ENCODE results near the gene FBN2.

Gene FBN2

DNA sequence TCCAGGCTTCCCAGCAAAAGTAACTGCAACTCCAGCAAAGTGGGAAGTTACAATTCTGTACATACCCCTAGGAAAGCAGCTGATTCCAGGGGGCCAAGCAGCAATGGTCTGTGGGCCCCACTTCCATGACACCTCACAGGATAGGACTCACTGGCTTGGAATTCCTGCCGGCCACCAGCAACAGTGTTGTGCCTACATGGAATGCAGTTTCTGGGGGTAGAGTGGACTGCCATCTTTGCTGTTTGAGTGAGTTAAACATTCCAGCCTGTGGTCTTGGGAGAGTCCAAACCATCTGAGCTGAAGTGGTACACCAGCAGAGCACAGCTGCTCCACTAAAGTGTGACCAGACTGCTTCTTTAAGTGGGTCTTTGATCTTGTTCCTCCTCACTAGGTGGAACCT is 13.4 kb upstream of the FBN2 start:
- no peaks in the 10 kb centered on the region for H3K36me3 ChIP-seq (ENCODE audit: insufficient read depth, low read length)

DNA sequence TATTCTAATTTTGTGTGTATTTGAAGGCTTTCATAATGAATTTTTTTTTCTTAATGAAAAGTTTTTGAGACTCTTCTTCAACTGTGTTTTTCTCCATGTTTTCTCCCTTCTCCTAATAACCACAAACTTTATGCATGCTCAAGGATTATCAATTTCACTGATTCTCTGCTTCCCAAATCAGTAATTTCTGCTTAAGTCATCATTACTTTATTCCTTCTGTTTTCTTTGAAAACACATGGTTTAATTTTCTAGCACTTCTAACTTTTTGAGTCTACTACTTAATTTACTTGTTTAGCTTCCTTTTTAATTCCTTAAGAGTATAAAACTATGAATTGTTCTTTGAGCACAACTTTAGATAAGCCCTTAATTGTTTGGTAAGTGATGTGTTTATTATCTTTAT is 11.5 kb upstream of the FBN2 start:
- no peak overlapping the region for H3K27ac ChIP-seq (ENCODE audit: low read depth, low read length)
- no peaks in the 10 kb centered on the region for H3K4me1 ChIP-seq (ENCODE audit: insufficient read depth, low read length)
- no peak overlapping the region for H3K4me3 ChIP-seq (ENCODE audit: low read depth in 1 of 2, low read length in 2 of 2)
- no peaks in the 10 kb centered on the region for H3K36me3 ChIP-seq (ENCODE audit: insufficient read depth, low read length)
- H3K9ac ChIP-seq (ENCODE audit: low read length), result no peak overlapping the region
- H3K9me3 ChIP-seq (ENCODE audit: low read length), result peaks cover 4% of the 10 kb centered on the region
- H3K27me3 ChIP-seq (ENCODE audit: control insufficient read depth in 1 of 2, insufficient read depth in 2 of 2, low read length in 2 of 2), result no peaks in the 10 kb centered on the region

More for the DNA sequence above, 13.4 kb upstream of the FBN2 start:
- Histone ChIP-seq H3K4me3 (ENCODE audit: low read depth in 1 of 2, low read length in 2 of 2) (no peak overlapping the region), H3K27ac (ENCODE audit: low read depth, low read length) (no peak overlapping the region), H3K4me1 (ENCODE audit: insufficient read depth, low read length) (no peaks in the 10 kb centered on the region), H3K9ac (ENCODE audit: low read length) (no peak overlapping the region), H3K9me3 (ENCODE audit: low read length) (peaks cover 4% of the 10 kb centered on the region), H3K27me3 (ENCODE audit: control insufficient read depth in 1 of 2, insufficient read depth in 2 of 2, low read length in 2 of 2) (no peaks in the 10 kb centered on the region)

DNA sequence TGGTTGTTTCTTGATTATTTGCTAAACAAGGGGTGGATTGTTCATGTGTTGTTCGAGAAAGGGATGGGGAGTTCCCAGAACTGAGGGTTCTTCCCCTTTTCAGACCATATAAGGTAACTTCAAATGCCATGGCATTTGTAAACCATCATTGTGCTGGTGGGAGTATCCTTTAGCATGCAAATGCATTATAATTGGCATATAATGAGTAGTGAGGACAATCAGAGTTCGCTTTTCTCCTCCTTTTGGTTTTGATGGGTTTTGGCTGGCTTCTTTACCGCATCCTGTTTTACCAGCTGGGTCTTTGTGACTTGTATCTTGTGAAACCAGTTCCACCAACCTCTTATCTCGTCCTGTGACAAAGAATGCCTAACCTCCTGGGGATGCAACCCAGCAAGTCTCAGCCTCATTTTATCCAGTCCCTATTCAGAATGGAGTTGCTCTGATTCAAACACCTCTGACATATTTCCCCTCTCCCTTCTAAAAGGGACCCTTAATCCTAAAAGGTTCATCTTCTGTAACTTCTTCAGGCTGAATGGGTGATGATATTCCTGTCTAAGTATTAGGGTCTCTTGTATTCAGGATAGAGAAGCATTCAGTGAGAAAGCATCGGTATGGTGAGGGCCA is 8.7 kb upstream of the FBN2 start:
- no peaks in the 10 kb centered on the region for H3K36me3 ChIP-seq (ENCODE audit: insufficient read depth, low read length)
- no peaks in the 10 kb centered on the region for H3K9me3 ChIP-seq (ENCODE audit: low read length)
- H3K27me3 ChIP-seq (ENCODE audit: control insufficient read depth in 1 of 2, insufficient read depth in 2 of 2, low read length in 2 of 2), result no peaks in the 10 kb centered on the region

DNA sequence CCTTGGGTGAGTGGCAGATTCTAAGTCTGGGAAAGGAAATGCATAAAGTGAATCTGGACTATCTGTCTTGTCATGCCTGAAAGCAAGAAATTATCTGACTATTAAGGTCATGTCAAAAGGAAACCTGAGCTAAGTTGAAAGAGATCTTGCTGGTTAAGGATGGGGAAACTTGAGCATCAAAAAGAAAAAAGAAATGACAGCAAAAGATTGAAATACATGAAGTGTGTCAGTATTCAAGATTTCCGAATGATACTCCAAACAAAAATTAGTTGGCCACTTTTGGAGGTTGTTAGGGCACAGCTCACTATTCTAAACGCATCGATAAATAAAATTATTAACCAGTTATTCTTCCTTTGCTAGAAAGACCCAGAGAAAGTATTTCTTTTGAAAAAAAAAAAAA is 3.3 kb upstream of the FBN2 start:
- Histone ChIP-seq H3K27me3 (ENCODE audit: control insufficient read depth in 1 of 2, insufficient read depth in 2 of 2, low read length in 2 of 2) (peaks cover 7 to 21% of the 10 kb centered on the region in 2 donors), H3K36me3 (ENCODE audit: insufficient read depth, low read length) (no peaks in the 10 kb centered on the region)

More for the DNA sequence above, 8.7 kb upstream of the FBN2 start:
- Histone ChIP-seq H3K4me1 (ENCODE audit: insufficient read depth, low read length) (no peaks in the 10 kb centered on the region), H3K4me3 (ENCODE audit: low read depth in 1 of 2, low read length in 2 of 2) (no peak overlapping the region), H3K27ac (ENCODE audit: low read depth, low read length) (no peak overlapping the region), H3K9ac (ENCODE audit: low read length) (no peak overlapping the region)

DNA sequence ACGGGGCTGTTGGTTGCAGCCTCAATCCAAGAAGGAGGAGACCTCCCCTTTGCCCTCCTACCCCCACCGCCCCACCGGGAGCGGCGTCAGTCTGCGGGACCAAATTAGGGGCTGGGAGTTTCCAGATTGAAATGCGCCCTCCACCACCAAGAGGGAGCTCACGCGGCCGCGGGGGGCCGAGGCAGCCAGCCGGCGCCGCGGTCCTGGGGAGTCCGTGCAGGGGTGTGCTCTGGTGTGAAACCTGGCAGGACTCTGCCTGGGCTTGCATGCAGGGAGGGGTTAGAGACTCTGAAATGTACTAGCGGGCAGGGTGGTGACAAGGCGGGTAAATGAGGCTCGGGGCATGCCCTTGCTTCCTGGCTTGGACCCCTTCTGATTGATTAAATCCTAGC is 989 bp upstream of the FBN2 start:
- Histone ChIP-seq H3K27ac (ENCODE audit: low read depth, low read length) (peak overlapping the region; percentile 68), H3K4me3 (ENCODE audit: low read depth in 1 of 2, low read length in 2 of 2) (peak overlapping the region; percentile 58 to 69), H3K9ac (ENCODE audit: low read length) (no peak overlapping the region), H3K27me3 (ENCODE audit: control insufficient read depth in 1 of 2, insufficient read depth in 2 of 2, low read length in 2 of 2) (peaks cover 20 to 26% of the 10 kb centered on the region in 2 donors), H3K9me3 (ENCODE audit: low read length) (no peaks in the 10 kb centered on the region), H3K4me1 (ENCODE audit: insufficient read depth, low read length) (peaks cover 9% of the 10 kb centered on the region), H3K36me3 (ENCODE audit: insufficient read depth, low read length) (no peaks in the 10 kb centered on the region)

More for the DNA sequence above, 3.3 kb upstream of the FBN2 start:
- no peak overlapping the region for H3K27ac ChIP-seq (ENCODE audit: low read depth, low read length)
- no peak overlapping the region for H3K9ac ChIP-seq (ENCODE audit: low read length)
- H3K4me1 ChIP-seq (ENCODE audit: insufficient read depth, low read length), result peaks cover 9% of the 10 kb centered on the region
- no peak overlapping the region for H3K4me3 ChIP-seq (ENCODE audit: low read depth in 1 of 2, low read length in 2 of 2)
- H3K9me3 ChIP-seq (ENCODE audit: low read length), result no peaks in the 10 kb centered on the region

DNA sequence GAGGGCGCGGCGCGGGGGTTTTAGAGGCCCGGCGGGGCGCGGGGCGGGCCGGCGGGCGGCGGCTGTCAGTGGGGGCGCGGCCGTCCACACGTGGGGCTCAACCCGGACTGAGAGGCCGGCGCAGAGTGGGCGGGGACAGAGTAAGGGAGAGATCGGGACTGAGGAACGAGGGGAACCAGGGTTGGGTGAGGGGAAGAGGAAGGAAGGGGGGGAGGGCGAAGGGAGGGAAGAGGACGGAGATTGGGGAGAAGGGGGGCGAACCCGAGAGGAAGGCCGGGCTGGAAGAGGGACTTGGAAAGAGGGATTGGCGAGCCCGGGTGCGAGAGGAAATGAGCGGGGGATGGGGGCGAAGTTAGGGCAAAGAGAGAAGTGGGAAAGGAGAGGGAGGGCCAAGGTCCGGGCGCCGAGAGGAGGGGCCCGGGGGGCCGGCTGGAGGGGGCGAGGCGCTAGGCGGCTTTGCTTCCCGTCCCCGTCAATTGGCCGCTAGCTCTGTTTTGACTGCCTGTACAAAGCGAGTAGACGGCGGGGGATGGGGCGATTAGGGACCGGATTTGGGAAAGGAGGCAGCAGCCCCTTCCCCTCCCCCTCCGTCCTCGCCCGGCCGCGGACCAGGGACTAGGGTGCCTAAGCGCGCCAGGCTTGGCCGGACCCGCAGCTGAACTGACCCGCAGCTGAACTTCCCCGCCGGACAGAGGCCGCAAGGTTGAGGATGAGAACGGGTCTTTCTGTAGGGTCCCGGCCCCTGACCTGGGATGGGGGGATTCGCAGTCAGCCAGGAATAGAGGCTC is 399 bp upstream of the FBN2 start:
- Histone ChIP-seq H3K9me3 (ENCODE audit: low read length) (no peaks in the 10 kb centered on the region), H3K27ac (ENCODE audit: low read depth, low read length) (peak overlapping the region; percentile 68), H3K9ac (ENCODE audit: low read length) (no peak overlapping the region), H3K4me1 (ENCODE audit: insufficient read depth, low read length) (peaks cover 9% of the 10 kb centered on the region), H3K4me3 (ENCODE audit: low read depth in 1 of 2, low read length in 2 of 2) (peak overlapping the region; percentile 58 to 69), H3K36me3 (ENCODE audit: insufficient read depth, low read length) (no peaks in the 10 kb centered on the region), H3K27me3 (ENCODE audit: control insufficient read depth in 1 of 2, insufficient read depth in 2 of 2, low read length in 2 of 2) (peaks cover 20 to 26% of the 10 kb centered on the region in 2 donors)

DNA sequence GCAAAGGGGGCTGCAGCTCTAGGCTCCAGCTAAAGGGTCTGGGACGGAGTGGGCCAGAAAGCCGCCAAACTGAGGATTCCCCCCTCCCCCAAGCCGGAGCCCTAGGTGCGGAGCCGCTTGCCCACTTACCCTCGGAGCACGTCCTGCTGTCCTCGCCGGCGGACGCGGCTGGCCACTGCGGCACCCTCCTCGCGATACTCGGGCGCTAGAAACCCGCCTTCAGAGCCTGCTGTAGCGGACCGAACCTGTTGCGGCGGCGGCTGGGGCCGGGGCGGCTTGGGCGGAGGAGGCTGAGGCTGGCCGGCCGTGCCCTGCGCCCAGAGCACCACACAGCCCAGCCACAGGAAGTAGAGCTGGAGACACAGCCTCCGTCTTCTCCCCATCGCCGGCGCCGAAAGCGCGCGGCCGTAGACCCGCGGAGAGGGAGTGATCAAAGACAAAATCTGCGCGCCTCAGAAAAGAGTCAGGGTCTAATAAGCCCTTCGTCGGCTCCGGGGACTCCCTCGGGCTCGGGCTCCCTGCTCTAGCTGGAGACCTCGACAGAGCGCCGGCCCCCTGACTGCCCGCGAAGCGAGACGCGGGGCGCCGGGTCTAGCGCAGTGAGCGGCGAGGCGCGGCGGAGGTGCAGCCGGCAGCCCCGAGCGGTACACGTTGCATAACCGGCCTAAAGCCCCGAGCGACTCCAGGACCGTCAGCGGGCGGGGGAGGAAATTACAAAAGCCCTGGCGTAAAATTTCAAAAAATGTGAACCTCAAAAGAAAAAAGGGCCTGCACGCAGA is 635 bp downstream of the FBN2 start:
- no peak overlapping the region for H3K9ac ChIP-seq (ENCODE audit: low read length)
- H3K9me3 ChIP-seq (ENCODE audit: low read length), result no peaks in the 10 kb centered on the region
- peak overlapping the region; percentile 67 for H3K27ac ChIP-seq (ENCODE audit: low read depth, low read length)
- H3K27me3 ChIP-seq (ENCODE audit: control insufficient read depth in 1 of 2, insufficient read depth in 2 of 2, low read length in 2 of 2), result peaks cover 23 to 26% of the 10 kb centered on the region in 2 donors
- H3K4me1 ChIP-seq (ENCODE audit: insufficient read depth, low read length), result peaks cover 9% of the 10 kb centered on the region
- H3K36me3 ChIP-seq (ENCODE audit: insufficient read depth, low read length), result no peaks in the 10 kb centered on the region
- H3K4me3 ChIP-seq (ENCODE audit: low read depth in 1 of 2, low read length in 2 of 2), result peak overlapping the region; percentile 58 to 69

DNA sequence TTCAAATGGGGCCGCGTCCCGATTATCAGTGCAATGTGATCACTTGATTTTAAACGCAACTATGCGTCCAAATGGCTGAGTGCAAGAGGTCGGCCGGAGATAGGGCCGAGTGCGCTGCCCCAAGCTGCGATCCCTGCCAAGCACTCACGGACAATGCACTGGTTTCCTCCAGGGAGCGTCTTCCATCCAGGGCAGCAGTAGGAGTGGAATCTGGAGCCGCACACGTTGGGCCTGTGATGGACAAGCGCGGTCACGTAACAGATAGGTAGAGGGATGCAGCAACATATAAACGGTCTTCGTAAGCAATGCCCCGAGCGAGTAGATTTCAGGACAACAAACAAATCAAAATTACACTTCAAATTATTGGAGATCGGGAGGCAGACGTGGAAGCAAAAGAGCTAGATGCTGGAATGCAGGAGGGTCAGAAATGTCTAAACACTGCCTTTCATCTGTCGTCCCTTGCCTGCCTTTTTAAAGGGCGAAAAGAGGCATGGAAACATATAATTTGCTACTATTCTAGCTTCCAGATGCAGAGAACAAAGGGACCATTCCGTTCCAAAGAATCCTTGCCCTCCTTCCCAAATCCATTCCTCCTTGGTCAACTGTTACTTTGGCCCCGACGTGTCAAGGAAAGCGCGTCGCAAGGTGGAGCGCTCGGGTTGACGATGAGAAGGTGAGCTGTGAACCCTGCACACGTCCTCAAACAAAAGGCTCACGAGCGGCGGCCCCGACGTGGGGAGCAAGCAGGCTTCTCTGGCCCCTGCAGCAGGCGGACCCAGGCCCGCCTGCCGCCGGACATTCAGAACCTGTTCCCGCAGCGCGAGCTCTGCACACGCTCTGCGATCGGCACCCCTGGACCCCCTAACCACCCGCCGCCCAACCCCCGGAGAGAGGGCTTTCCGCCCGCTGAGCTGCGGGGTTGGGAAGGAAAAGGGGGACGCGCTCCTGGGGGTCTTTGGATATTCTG is 1.5 kb downstream of the FBN2 start:
- Histone ChIP-seq H3K27ac (ENCODE audit: low read depth, low read length) (peak overlapping the region; percentile 19), H3K9ac (ENCODE audit: low read length) (no peak overlapping the region), H3K27me3 (ENCODE audit: control insufficient read depth in 1 of 2, insufficient read depth in 2 of 2, low read length in 2 of 2) (peaks cover 23 to 26% of the 10 kb centered on the region in 2 donors), H3K4me3 (ENCODE audit: low read depth in 1 of 2, low read length in 2 of 2) (peak overlapping the region; percentile 58 to 69), H3K36me3 (ENCODE audit: insufficient read depth, low read length) (no peaks in the 10 kb centered on the region), H3K9me3 (ENCODE audit: low read length) (no peaks in the 10 kb centered on the region), H3K4me1 (ENCODE audit: insufficient read depth, low read length) (peaks cover 9% of the 10 kb centered on the region)

DNA sequence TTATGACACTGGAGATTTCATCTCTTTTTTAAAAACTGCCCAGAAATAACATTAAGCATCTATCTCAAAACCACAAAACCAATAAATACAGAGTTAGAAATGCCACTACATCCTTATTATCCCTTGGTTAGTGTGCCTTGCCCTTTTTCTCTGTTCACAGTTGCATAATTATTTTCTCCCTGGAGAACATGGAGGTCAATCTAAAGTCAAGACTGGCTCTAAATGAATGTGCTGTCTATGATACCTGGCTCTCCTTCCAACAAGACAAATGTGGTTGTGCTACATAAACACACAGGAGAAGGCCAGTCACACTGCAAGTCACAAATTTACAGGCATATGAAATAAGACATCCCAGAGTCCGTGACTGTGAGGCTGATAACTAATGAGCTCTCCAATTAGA is 2.8 kb downstream of the FBN2 start:
- Histone ChIP-seq H3K36me3 (ENCODE audit: insufficient read depth, low read length) (no peaks in the 10 kb centered on the region), H3K27me3 (ENCODE audit: control insufficient read depth in 1 of 2, insufficient read depth in 2 of 2, low read length in 2 of 2) (peaks cover 23 to 26% of the 10 kb centered on the region in 2 donors), H3K9me3 (ENCODE audit: low read length) (no peaks in the 10 kb centered on the region), H3K4me1 (ENCODE audit: insufficient read depth, low read length) (peaks cover 9% of the 10 kb centered on the region), H3K9ac (ENCODE audit: low read length) (no peak overlapping the region), H3K4me3 (ENCODE audit: low read depth in 1 of 2, low read length in 2 of 2) (no peak overlapping the region), H3K27ac (ENCODE audit: low read depth, low read length) (no peak overlapping the region)

DNA sequence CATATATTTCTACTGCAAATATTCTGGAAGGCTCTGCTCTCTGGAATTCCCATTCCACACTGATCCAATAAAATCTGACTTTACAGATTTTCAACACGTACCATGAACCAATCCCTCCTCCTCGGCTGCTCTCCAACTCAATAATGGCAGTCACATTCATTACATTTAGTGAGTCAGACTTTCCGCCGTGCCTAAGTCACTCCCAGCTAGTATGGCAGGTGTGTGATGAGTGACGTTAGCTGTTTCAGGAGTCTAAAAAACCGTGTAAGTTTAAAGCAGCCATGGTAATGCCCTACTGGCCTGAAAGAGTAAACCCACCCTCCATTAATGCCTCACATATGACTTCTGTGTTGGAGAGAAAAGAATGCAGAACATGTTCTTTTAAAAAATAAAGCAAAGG is 3.3 kb downstream of the FBN2 start:
- no peaks in the 10 kb centered on the region for H3K36me3 ChIP-seq (ENCODE audit: insufficient read depth, low read length)
- no peak overlapping the region for H3K9ac ChIP-seq (ENCODE audit: low read length)
- H3K9me3 ChIP-seq (ENCODE audit: low read length), result no peaks in the 10 kb centered on the region
- peaks cover 23 to 26% of the 10 kb centered on the region in 2 donors for H3K27me3 ChIP-seq (ENCODE audit: control insufficient read depth in 1 of 2, insufficient read depth in 2 of 2, low read length in 2 of 2)
- H3K4me1 ChIP-seq (ENCODE audit: insufficient read depth, low read length), result peaks cover 9% of the 10 kb centered on the region
- no peak overlapping the region for H3K27ac ChIP-seq (ENCODE audit: low read depth, low read length)
- no peak overlapping the region for H3K4me3 ChIP-seq (ENCODE audit: low read depth in 1 of 2, low read length in 2 of 2)
